Measurements from ENCODE around the gene MEN1.

MEN1 gene
- long read RNA-seq, donor 1, partial matches to known transcripts: 0 of 5 reads
- long read RNA-seq, donor 1, other reads (novel, unspliced or antisense): 0 of 5 reads
- long read RNA-seq, donor 2, partial matches to known transcripts: 0 of 2 reads
- long read RNA-seq, donor 2, other reads (novel, unspliced or antisense): 0 of 2 reads
- long read RNA-seq, donor 3, partial matches to known transcripts: 0 of 2 reads
- long read RNA-seq, donor 3, other reads (novel, unspliced or antisense): 0 of 2 reads
- long read RNA-seq, donor 4, partial matches to known transcripts: 0 of 8 reads
- long read RNA-seq, donor 4, other reads (novel, unspliced or antisense): 0 of 8 reads
- long read RNA-seq, donor 5, partial matches to known transcripts: 0 of 9 reads
- long read RNA-seq, donor 5, other reads (novel, unspliced or antisense): 5 of 9 reads
- long read RNA-seq, donor 6, partial matches to known transcripts: 0 of 2 reads
- long read RNA-seq, donor 6, other reads (novel, unspliced or antisense): 0 of 2 reads
- long read RNA-seq, donor 7, partial matches to known transcripts: 0 of 7 reads
- long read RNA-seq, donor 7, other reads (novel, unspliced or antisense): 0 of 7 reads
- long read RNA-seq, donor 8, partial matches to known transcripts: 0 of 2 reads
- long read RNA-seq, donor 8, other reads (novel, unspliced or antisense): 0 of 2 reads

- peak; percentile 82 for DNase-seq
Measured at GRCh38 chr11:64810271-64810890, at the start of gene MEN1. Gene MEN1, minus strand, starts transcription at chr11:64810551. Its CDS starts 442 bp downstream, at chr11:64810109.

DNA sequence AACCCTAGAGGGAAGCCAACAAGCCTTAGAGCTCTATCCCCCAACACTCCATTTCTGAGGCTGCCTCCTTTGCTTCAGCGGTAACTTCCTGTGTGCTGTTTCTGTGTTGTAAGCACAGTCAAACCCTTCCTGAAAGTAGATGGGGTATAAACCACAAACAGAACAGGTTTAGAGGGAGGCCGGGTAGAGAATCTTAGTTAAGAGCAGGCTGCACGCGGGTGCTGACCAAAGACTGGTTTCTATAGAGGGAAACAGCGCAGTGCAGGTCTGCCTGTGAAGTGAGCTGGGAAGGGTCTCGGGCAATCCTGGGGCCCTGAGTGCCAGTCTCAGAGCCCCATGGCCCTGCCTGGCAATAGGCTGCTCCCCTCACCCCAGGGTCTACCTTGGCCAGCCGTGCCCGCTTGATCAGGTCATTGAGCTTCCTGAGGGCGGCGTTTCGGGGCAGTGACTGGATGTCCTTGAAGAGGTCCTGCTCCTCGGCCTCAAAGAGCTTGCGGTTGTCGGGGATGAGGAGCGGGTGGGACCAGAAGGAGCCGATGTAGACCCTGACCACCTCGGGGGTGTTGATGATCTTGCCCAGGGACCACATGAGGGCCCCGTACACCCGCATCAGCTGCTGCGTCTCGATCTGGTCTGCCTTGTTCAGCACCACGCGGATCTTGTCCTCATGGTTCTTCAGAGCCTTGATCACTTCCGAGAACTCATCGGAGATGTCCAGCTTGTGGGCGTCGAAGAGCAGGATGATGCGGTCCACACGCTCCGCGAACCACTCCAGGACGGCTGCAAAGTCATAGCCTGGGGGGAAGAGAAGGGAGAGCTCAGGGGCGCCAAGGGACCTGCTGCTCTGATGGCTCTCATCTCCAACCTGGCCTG is 49.4 kb upstream of the MEN1 start:
- DNase-seq: no peak

GRCh38 chr11:64858467-64859263 is 48.3 kb upstream of the MEN1 start:
- no peak for DNase-seq

DNA sequence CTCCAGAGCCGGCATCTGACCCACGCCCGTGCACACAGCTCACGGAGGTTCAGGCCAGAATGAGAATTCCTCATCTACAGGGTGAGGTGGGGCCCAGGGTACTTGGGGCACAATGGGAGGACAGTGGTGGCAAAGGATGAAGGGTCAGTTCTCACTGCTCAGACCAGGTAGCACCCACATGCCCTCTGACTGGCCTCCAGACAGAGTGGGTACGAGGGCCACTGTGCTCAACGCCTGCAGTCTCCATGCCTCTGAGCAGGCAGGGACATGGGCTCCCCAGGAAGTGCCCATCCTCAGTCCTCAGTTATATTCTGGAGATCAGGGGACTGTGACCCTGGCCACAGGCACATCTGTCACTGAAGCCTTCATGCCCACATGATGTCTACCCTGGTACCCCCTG is 47.1 kb upstream of the MEN1 start:
- no peak for DNase-seq

DNA sequence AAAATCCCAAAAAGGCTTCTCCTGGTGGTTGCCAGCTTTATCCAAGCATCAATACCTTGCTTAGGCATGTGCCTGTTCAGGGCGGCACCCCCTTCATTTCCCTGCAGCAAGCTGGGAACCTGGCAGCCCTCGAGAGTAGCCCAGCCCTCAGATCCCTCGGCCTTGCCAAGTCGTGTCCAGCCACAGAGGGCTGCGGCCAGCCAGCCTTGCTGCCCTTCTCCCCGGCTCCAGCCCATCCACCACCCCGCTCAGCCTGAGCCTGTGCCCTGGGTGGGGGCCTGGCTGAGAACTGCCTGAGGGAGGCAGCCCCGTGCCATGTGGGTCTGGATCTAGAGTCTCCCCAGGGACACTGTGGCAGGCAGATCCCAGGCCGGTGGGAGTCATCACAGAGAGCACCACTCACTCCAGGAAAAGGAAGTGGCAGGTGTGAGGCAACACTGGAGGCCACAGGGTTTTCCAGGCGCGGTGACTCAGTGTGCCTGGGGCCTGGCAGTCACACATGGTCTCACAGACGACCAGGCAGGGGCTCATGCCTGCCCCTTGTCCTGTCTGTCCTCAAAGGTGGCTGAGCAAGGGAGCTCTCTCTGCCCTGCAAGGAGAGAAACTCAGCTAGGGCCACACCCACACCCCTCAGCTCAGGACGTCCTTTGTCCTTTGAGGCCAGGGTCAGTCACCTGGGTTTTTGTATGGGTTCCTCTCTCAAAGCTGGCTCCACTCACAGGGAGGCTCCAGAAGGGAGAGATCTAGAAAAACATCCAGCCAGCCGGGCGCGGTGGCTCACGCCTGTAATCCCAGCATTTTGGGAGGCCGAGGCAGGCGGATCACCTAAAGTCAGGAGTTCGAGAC is 46.3 kb upstream of the MEN1 start:
- no peak for DNase-seq

DNA sequence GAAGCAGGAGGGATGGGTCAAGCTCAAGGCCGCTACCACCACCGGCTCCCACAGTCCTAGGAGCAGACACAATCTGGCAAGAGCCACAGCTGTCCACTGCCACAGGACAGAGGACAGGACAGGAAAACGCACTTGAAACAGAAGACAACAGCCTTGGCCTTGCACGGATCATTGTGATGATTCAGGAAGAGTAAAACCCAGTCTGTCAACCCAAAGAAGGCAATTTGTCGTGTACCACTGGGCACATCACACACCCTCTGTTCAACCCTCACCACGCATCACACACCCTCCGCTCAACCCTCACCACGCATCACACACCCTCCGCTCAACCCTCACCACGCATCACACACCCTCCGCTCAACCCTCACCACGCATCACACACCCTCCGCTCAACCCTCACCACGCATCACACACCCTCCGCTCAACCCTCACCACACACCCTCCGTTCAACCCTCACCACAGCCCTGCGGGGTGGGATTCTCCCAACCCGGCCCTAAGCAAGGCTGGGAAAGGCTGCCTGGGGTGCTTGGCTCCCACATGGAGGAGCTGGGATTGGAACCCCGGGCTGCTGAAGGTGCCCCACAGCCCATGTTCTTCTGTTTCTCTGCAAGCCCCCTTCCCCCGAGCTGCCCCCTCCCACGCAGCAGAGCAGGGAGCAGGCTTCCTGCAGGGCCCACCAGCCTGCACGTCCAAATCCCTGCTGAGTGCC is 45.4 kb upstream of the MEN1 start:
- DNase-seq: no peak

DNA sequence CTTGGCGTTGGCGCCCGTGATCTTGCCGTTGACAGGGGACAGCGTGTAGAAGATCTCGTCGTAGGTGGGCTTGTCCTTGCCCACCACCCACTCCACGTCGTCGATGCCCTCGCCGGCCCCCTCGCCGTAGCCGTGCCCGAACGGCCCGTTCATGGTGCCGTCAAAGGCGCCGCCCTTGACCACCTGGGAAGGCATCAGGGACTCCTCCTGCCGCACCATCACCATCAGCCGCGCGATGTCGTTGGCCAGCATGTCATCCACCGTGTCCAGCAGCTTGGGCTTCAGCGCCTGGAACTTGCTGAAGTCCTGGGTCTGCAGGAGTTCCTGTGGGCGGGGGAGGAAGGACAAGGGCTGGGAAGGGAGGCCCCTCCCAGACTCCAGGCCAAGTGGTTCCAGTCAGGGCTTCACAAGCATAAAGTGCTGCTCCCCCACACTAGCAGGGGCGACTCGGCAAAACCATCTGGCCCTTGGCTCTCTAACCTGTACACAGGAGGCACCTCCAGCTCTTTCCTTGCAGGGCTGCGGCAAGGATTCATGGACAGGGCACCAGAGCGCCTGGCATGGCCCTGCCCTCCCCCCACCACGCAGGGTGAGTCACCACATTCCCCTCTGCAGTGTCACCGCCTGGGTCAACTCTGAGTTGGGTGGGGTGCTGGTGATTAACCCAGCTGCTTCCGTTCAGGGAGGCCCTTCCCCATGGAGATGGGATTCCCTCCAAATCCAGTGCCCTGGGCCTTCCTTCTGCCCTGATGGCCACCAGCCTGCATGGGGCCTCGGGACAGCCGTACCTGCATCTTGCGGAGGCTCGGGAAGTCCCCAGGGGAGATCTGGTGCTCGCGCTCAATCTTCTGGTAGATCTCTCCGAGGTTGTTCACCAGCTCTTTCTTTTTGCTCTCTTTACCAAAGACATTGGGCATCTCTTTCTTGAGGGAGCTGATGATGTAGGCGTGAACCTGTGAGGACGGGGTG is 44.5 kb upstream of the MEN1 start:
- no peak for DNase-seq

- no peak for DNase-seq
Measured at GRCh38 chr11:64854157-64854533, 43.8 kb upstream of the MEN1 start.

DNA sequence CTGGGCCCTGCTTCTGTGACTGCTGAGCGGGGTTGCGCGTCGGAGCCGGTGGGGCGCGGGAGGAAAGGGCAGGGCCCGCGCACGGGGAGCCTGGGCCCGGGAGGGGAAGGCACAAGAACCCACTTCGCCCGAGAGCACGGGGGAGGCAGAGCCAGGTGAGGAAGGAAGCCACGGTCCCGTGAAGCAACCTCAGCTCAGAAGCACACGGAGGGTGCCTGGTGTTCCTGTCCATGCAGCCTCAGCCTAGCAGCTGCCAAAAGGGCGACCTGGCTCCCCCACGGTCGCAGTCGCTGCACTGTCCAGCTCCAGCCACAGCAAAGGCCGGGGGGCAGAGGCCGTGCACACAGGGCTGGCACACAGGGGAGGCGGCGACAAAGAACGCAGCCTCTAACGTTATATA is 43.4 kb upstream of the MEN1 start:
- no peak for DNase-seq

DNA sequence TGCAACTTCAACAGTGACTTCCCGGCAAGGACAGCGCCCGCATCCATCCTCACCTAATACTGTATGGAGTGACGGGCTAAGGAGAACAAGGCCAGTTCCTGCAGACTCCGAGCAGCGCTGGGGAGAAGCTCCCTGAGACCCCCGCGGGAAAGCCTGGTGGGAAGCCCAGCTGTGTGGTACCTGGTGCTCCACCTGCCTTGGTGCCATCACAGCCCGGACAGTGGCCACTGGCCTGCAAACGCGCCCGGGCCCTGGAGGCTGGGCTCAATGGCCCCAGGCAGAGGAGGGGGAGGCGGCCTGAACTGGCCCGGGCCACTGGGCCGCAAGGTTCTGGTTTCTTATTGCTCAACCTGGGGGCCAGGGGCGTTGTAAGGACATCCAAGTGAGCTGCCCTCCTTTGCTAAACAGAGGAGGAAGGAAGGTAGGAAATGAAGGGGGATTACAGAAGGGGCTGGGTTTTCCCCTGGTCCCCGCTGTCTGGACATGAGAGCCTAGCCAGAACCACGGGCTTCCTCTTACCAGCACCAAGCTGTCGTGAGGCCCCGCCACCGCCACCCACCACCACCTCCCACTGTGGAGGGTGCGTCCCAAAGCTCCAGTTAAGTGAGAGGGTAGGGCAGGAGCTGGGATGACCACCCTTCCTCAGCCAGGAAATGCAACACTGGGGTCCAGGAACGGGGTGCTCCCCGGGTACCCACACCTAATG is 42.6 kb upstream of the MEN1 start:
- no peak for DNase-seq

DNA sequence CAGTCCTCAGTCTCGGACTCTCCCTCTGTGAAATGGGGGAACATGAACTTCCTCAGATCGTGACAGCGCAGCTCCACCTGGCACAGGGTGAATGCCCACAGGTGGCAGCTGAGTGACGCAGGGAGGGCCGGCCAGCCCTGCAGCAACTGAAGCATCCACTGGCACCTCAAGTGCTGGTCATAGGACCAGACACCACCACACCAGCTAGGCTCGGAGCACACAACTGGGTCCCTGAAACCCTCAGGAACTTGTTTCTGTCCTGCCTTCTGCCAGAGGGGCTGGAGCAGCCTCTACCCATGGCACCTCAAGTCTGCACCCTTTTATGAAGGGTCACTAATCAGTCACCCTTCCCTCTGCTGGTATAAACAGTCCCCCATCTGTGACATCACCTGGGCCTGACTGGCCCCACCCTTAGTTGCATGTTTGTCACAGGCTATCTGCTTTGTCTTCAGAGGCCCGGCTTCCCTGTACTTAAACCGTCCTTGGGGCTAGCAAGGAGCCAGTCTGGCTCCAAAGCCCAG is 41.5 kb upstream of the MEN1 start:
- DNase-seq: no peak

DNA sequence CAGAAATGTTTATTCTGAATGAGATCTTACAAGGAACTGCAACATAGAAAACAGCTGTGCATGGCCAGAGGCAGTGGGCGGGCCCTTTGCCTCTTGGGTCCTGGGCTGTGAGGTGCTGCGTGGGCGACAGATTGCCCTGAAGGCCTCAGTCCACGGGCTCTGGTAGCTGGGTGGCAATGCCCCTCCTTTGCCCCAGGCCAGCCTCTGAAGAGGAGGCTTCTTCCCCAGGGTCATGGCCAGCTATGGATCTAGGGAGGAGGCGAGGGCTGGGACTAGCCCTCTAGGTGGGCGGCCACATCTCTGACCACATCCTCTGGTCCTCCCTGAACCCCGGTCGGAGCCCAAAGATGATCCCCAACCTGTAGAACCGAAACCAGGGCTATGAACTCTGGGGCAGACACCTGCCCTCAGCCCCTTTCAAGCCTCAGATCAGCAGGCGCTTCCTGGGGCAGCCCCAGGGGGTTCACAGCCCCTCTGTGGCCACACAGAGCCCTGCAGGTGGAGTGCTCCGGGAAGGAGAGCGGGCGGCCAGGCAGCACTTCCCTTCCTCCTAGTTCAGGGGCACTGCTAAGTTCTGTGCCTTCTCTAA is 40.7 kb upstream of the MEN1 start:
- no peak for DNase-seq

DNA sequence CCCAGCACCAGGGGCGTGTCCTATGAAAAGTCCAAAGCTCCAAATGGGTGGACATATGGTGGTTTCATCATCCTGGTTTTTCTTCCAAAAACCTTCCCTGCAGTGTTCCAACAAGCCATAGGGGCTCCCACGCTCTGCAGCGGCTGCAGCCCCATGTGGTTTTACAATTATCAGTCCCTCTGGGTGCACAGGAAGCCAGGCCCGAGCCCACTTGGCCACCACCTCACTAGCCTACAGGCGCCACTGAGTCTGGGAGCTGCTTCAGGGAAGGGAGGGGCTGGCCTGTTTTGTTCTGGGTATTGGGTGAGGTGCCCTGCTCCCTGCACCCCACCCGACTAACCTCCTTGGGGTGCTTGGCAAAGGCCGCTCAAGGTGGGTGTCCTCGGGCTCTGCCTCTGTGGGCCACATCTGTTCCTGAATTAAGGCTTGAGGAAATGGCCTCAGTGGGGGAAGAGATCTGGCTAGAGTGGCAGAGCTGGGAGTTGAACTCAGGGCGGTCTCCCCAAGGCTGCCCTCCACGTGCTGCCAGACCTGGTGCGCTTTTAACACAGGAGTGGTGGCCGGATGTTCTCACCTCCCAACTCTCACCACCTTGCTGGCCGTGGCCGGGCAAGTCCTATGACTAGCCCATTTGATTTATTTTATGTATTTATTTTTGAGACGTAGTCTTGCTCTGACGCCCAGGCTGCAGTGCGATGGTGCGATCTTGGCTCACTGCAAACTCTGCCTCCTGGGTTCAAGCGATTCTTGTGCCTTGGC is 39.4 kb upstream of the MEN1 start:
- DNase-seq: no peak

GRCh38 chr11:64848826-64849597 is 38.7 kb upstream of the MEN1 start:
- no peak for DNase-seq

DNA sequence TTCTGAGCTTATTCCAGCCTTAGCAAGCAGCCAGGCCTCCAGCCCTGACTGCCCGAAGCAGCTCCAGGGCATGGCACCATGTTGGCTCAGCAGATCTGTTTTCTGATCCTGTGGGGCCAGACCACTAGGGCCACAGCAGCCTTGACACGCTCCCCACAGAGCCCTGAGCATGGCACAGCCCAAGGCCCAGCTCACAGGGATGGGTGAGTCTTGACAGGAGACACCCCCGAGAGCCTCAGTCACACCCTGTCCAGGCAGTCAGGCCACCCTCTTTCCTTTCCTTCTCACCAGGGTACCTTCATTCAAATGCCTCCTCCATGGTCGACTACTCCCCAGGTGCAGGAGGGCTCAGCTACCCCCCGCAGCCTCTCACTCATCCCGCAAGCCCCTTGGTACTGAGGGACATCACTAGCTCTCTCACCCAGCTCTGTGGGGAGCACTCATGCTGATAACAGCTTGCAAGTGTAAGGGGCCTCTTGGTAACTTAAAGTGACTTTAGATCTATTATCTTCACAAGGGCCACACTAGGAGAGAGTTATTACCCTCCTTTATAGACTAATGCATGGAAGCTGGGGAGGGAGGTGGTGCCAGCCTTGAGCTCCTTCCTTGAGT is 38.0 kb upstream of the MEN1 start:
- no peak for DNase-seq
